Mesendoderm (in vitro differentiated cells): ENCODE results near the gene SLC35A4. TPM values are rescaled to one million over a fixed set of nuclear protein-coding genes. Genes with fewer than 3 reads are reported as not detected.

Experiments
- DNase-seq: peaks from one replicate; pipeline ENCODE4 v3.0.0; 2013
- H2AK5ac ChIP-seq: 2 replicates; pipeline ENCODE4 v1.6.1; 2013; ENCODE audit warnings: low read length, inconsistent platforms
- H2BK120ac ChIP-seq: 2 replicates; pipeline ENCODE4 v1.6.1; 2013; ENCODE audit warnings: low read depth, mild to moderate bottlenecking, low read length, moderate library complexity, mixed read lengths
- H2BK15ac ChIP-seq: replicated peaks from 2 replicates; pipeline ENCODE4 v1.6.1; 2013; ENCODE audit warnings: low read depth, mild to moderate bottlenecking, moderate library complexity
- H2BK5ac ChIP-seq: 2 replicates; pipeline ENCODE4 v1.6.1; 2013; ENCODE audit warnings: low read length, inconsistent platforms
- H3K18ac ChIP-seq: 2 replicates; pipeline ENCODE4 v1.6.1; 2013; ENCODE audit warnings: mild to moderate bottlenecking, low read length, mixed read lengths
- H3K23ac ChIP-seq: one replicate; pipeline ENCODE4 v1.6.1; 2013; ENCODE audit warnings: low read length
- H3K27ac ChIP-seq: 2 replicates; pipeline ENCODE4 v1.5.1; 2013; ENCODE audit warnings: low read depth, mild to moderate bottlenecking, inconsistent platforms, low read length, moderate library complexity
- H3K27me3 ChIP-seq: 2 replicates; pipeline ENCODE4 v1.6.1; 2013; ENCODE audit warnings: low read length, control low read depth, mild to moderate bottlenecking, inconsistent platforms; ENCODE audit not compliant: insufficient read depth, poor library complexity
- H3K36me3 ChIP-seq: 2 replicates; pipeline ENCODE4 v1.6.1; 2013; ENCODE audit warnings: low read length, inconsistent platforms; ENCODE audit not compliant: control insufficient read depth, insufficient read depth
- H3K4ac ChIP-seq: one replicate; pipeline ENCODE4 v1.6.1; 2013; ENCODE audit warnings: low read depth, mild to moderate bottlenecking, low read length, moderate library complexity
- H3K4me1 ChIP-seq: 2 replicates; pipeline ENCODE4 v1.6.1; 2013; ENCODE audit warnings: low read depth, low read length, inconsistent platforms; ENCODE audit not compliant: control insufficient read depth
- H3K4me2 ChIP-seq: 2 replicates; pipeline ENCODE4 v1.6.1; 2013; ENCODE audit warnings: low read length
- H3K4me3 ChIP-seq: 2 replicates; pipeline ENCODE4 v1.5.1; 2013; ENCODE audit warnings: mild to moderate bottlenecking, low read length
- H3K56ac ChIP-seq: one replicate; pipeline ENCODE4 v1.6.1; 2013; ENCODE audit warnings: low read length
- H3K79me1 ChIP-seq: 2 replicates; pipeline ENCODE4 v1.6.1; 2013; ENCODE audit warnings: low read length, inconsistent platforms
- H3K79me2 ChIP-seq: 2 replicates; pipeline ENCODE4 v1.6.1; 2013; ENCODE audit warnings: mild to moderate bottlenecking, low read length; ENCODE audit not compliant: control insufficient read depth, insufficient read depth
- H3K9ac ChIP-seq: 2 replicates; pipeline ENCODE4 v1.6.1; 2013; ENCODE audit warnings: low read length, inconsistent platforms
- H4K5ac ChIP-seq: one replicate; pipeline ENCODE4 v1.6.1; 2013; ENCODE audit warnings: low read length
- H4K8ac ChIP-seq: one replicate; pipeline ENCODE4 v1.6.1; 2013; ENCODE audit warnings: low read depth, mild to moderate bottlenecking, control low read depth, low read length, moderate library complexity
- WGBS: extraction: QIAGEN DNeasy Blood & Tissue Kit; methylation state at CpG from one replicate; pipeline ENCODE4 v1.1.7; 2013; ENCODE audit warnings: low lambda C conversion rate, missing lambda C conversion rate; ENCODE audit not compliant: insufficient coverage; ENCODE audit errors: extremely low coverage; 5-methylcytosine and 5-hydroxymethylcytosine counted together
- polyA plus RNA-seq, 2 experiments: library from polyadenylated mRNA; stranded (reverse); fragments of 200-250 nt; gene quantifications; one replicate each; pipeline ENCODE4 v1.2.3, GENCODE V29; 2013

The SLC35A4 gene
- polyA plus RNA-seq (2013, experiment 1 of 2): 96.0 TPM
- 90.8 TPM for polyA plus RNA-seq (2013, experiment 2 of 2)

DNA sequence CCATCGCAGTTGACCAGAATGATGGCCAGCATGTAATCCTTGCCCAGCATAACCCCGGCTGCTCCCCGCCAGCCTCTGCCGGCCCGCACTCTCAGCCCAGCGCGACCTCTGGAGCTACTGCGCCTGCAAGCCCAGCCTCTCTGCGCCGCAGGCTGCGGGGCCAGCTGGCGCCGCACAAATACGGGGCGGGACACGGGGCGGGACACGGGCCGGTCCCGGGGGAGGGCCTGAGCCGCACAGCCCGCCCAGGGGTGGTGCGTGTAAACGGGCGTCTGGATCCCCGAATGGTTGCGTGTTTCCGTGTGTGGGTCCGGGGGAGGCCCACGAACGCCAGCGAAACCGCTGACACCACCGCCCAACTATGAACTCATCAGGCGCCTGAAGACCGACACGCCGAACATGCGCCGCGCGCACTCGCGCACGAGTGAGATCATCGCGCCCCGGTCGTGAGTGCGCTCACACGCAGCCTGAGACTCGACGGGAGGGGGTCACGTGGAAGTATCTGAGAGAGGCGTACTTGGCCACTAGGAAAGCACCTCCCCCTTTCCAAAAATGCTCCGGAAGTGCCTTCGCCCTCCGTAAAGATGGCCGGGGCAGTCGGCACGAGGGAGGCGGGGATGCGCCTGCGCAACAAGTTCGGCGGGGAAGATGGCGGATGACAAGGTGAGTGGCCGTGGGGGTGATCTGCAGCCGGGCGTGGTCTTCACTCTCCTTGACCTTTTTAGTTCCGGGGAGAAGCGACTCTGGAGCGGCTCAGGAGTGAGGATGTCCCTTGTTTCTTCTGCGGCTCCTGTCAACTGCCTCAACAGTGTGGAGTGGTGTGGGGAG is at the start of gene SLC35A4, which contains the start of gene APBB3:
SLC35A4 (plus strand) TSS at position 633 of the 828 bp plus-strand sequence. CDS start 2,342 bp downstream, outside the sequence.
APBB3 (minus strand) TSS at position 403 of the 828 bp plus-strand sequence; CDS start at position 50, 353 bp downstream.
- no CpG with 5 or more reads among the region's 74 CpGs for WGBS
- peak within 1 kb of the TSS; percentile 32 for H3K23ac ChIP-seq

GRCh38 chr5:140524003-140524402 is 40.6 kb upstream of the SLC35A4 start:
- no peak overlapping the region for H3K27ac ChIP-seq
- H2BK15ac ChIP-seq: no peak overlapping the region
- H3K56ac ChIP-seq: no peak overlapping the region
- no peak for DNase-seq
- H3K27me3 ChIP-seq: no peaks in the 10 kb centered on the region
- no peaks in the 10 kb centered on the region for H3K4me1 ChIP-seq
- no peak overlapping the region for H3K18ac ChIP-seq
- H4K5ac ChIP-seq: no peak overlapping the region
- no peak overlapping the region for H2BK120ac ChIP-seq
- no peaks in the 10 kb centered on the region for H3K79me1 ChIP-seq
- no peaks in the 10 kb centered on the region for H3K79me2 ChIP-seq
- H3K9ac ChIP-seq: no peak overlapping the region
- peaks cover 4% of the 10 kb centered on the region for H3K36me3 ChIP-seq
- H3K4me2 ChIP-seq: no peak overlapping the region
- no peak overlapping the region for H3K4ac ChIP-seq
- no peak overlapping the region for H4K8ac ChIP-seq
- H2BK5ac ChIP-seq: no peak overlapping the region
- no peak overlapping the region for H2AK5ac ChIP-seq
- no peak overlapping the region for H3K23ac ChIP-seq
- no CpG with 5 or more reads among the region's 2 CpGs for WGBS
- no peak overlapping the region for H3K4me3 ChIP-seq

More for the DNA sequence above, at the start of gene SLC35A4, which contains the start of gene APBB3:
- Histone ChIP-seq H3K4me3 (peak within 1 kb of the TSS; percentile 97), H2BK120ac (no peak within 1 kb of the TSS), H3K27ac (peak within 1 kb of the TSS; percentile 10), H2BK15ac (no peak within 1 kb of the TSS), H3K18ac (peak within 1 kb of the TSS; percentile 19), H3K27me3 (no peaks in the 10 kb centered on the region), H3K4me1 (peaks cover 14% of the 10 kb centered on the region), H3K79me2 (peaks cover 5% of the 10 kb centered on the region), H3K4ac (peak within 1 kb of the TSS; percentile 46), H4K8ac (no peak within 1 kb of the TSS), H4K5ac (peak within 1 kb of the TSS; percentile 59), H3K36me3 (peaks cover 3% of the 10 kb centered on the region), H3K79me1 (peaks cover 12% of the 10 kb centered on the region), H3K56ac (peak within 1 kb of the TSS; percentile 98), H2AK5ac (peak within 1 kb of the TSS; percentile 79), H3K4me2 (peak within 1 kb of the TSS; percentile 98), H2BK5ac (peak within 1 kb of the TSS; percentile 93), H3K9ac (peak within 1 kb of the TSS; percentile 98)
- DNase-seq: peak; percentile 98

- WGBS: no CpG with 5 or more reads among the region's 1 CpG
These were observed 24.4 kb upstream of the SLC35A4 start for GRCh38 chr5:140540227-140540626.

DNA sequence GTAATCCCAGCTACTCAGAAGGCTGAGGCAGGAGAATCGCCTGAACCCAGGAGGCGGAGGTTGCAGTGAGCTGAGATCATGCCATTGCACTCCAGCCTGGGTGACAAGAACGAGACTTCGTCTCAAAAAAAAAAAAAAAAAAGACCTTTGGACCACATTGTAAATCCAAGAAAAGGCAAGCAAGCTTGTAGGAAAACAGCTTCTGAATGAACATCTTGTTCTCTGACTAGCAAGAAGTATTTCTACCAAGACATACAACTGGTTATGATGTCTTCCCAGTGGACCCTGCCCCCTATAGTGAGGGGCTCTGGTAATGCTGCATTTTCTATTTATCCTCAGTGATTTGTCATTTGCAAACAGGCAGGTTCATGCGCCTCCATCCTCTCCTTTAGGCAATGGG is 21.7 kb upstream of the SLC35A4 start:
- H4K8ac ChIP-seq: no peak overlapping the region
- no CpG with 5 or more reads among the region's 5 CpGs for WGBS
- H4K5ac ChIP-seq: no peak overlapping the region
- H3K56ac ChIP-seq: no peak overlapping the region
- no peaks in the 10 kb centered on the region for H3K27me3 ChIP-seq
- H3K18ac ChIP-seq: no peak overlapping the region
- no peak overlapping the region for H2BK15ac ChIP-seq
- no peak overlapping the region for H2AK5ac ChIP-seq
- H3K79me1 ChIP-seq: no peaks in the 10 kb centered on the region
- H3K79me2 ChIP-seq: no peaks in the 10 kb centered on the region
- H3K9ac ChIP-seq: no peak overlapping the region
- H2BK5ac ChIP-seq: no peak overlapping the region
- H3K4me2 ChIP-seq: no peak overlapping the region
- H3K27ac ChIP-seq: no peak overlapping the region
- no peak overlapping the region for H3K4me3 ChIP-seq
- H3K36me3 ChIP-seq: no peaks in the 10 kb centered on the region
- H2BK120ac ChIP-seq: no peak overlapping the region
- no peak overlapping the region for H3K23ac ChIP-seq
- no peaks in the 10 kb centered on the region for H3K4me1 ChIP-seq
- DNase-seq: no peak
- H3K4ac ChIP-seq: no peak overlapping the region

More at GRCh38 chr5:140540227-140540626, 24.4 kb upstream of the SLC35A4 start:
- no peak overlapping the region for H3K4me2 ChIP-seq
- no peak overlapping the region for H2BK120ac ChIP-seq
- DNase-seq: no peak
- H2BK15ac ChIP-seq: no peak overlapping the region
- no peaks in the 10 kb centered on the region for H3K4me1 ChIP-seq
- no peak overlapping the region for H3K27ac ChIP-seq
- H4K5ac ChIP-seq: no peak overlapping the region
- H4K8ac ChIP-seq: no peak overlapping the region
- no peaks in the 10 kb centered on the region for H3K27me3 ChIP-seq
- H3K18ac ChIP-seq: no peak overlapping the region
- H3K36me3 ChIP-seq: no peaks in the 10 kb centered on the region
- H3K79me2 ChIP-seq: no peaks in the 10 kb centered on the region
- H3K23ac ChIP-seq: no peak overlapping the region
- no peak overlapping the region for H3K56ac ChIP-seq
- no peak overlapping the region for H2AK5ac ChIP-seq
- no peak overlapping the region for H2BK5ac ChIP-seq
- no peak overlapping the region for H3K4ac ChIP-seq
- no peaks in the 10 kb centered on the region for H3K79me1 ChIP-seq
- H3K4me3 ChIP-seq: no peak overlapping the region
- H3K9ac ChIP-seq: no peak overlapping the region

DNA sequence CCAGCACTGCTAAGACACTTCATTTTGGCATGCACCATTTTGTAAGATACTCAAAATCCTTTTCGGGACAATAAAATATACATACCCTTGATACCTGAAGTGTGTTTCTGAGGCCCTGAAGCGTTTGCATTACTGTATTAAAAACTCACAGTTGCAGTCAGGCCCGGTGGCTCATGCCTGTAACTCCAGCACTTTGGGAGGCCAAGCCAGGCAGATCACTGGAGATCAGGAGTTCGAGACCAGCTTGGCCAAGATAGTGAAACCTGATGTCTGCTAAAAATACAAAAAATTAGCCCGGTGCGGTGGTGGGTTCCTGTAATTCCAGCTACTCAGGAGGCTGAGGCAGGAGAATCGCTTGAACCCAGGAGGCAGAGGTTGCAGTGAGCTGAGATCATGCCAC is 19.6 kb upstream of the SLC35A4 start:
- H3K4ac ChIP-seq: no peak overlapping the region
- no peak overlapping the region for H2AK5ac ChIP-seq
- no peak overlapping the region for H3K9ac ChIP-seq
- no peaks in the 10 kb centered on the region for H3K27me3 ChIP-seq
- H2BK120ac ChIP-seq: no peak overlapping the region
- no peaks in the 10 kb centered on the region for H3K36me3 ChIP-seq
- H3K79me2 ChIP-seq: no peaks in the 10 kb centered on the region
- no peak overlapping the region for H2BK15ac ChIP-seq
- no CpG with 5 or more reads among the region's 7 CpGs for WGBS
- no peak for DNase-seq
- H3K18ac ChIP-seq: no peak overlapping the region
- H2BK5ac ChIP-seq: no peak overlapping the region
- no peak overlapping the region for H4K8ac ChIP-seq
- peaks cover 4% of the 10 kb centered on the region for H3K4me1 ChIP-seq
- H3K4me2 ChIP-seq: no peak overlapping the region
- H3K4me3 ChIP-seq: no peak overlapping the region
- no peak overlapping the region for H3K27ac ChIP-seq
- no peak overlapping the region for H3K23ac ChIP-seq
- H3K56ac ChIP-seq: no peak overlapping the region
- H3K79me1 ChIP-seq: no peaks in the 10 kb centered on the region
- no peak overlapping the region for H4K5ac ChIP-seq
